MM.1S (cell line): ENCODE results near the gene CDC123.

Experiments used
- DNase-seq: peaks from one replicate; pipeline ENCODE4 v3.0.0-alpha.2; 2015
- H2AFZ ChIP-seq: fragments of 300-600 bp; sonication (generic); 2 replicates; pipeline ENCODE4 v1.6.0; 2016; ENCODE audit warnings: antibody characterized with exemption, low read length
- H3F3A ChIP-seq: fragments of 300-600 bp; sonication (generic); 2 replicates; pipeline ENCODE4 v1.6.1; 2016; ENCODE audit warnings: mild to moderate bottlenecking, antibody characterized with exemption, low read length, moderate library complexity, mixed read lengths; ENCODE audit not compliant: insufficient read depth
- H3K27ac ChIP-seq: fragments of 300-600 bp; sonication (generic); 2 replicates; pipeline ENCODE4 v1.5.1; 2016; ENCODE audit warnings: mild to moderate bottlenecking, low read length
- H3K27me3 ChIP-seq: fragments of 300-600 bp; sonication (generic); replicated peaks from 2 replicates; pipeline ENCODE4 v1.6.0; 2016; ENCODE audit warnings: low read length; ENCODE audit not compliant: insufficient read depth
- H3K36me3 ChIP-seq: fragments of 300-600 bp; sonication (generic); replicated peaks from 2 replicates; pipeline ENCODE4 v1.6.1; 2016; ENCODE audit warnings: mild to moderate bottlenecking, low read length, mixed read lengths; ENCODE audit not compliant: insufficient read depth
- H3K4me1 ChIP-seq: fragments of 300-600 bp; sonication (generic); 2 replicates; pipeline ENCODE4 v1.6.1; 2016; ENCODE audit warnings: low read length, mixed read lengths
- H3K4me2 ChIP-seq: fragments of 300-600 bp; sonication (generic); 2 replicates; pipeline ENCODE4 v1.6.0; 2016; ENCODE audit warnings: low read depth, low read length
- H3K4me3 ChIP-seq: fragments of 300-600 bp; sonication (generic); 2 replicates; pipeline ENCODE4 v1.5.1; 2016; ENCODE audit warnings: low read length, mixed read lengths
- H3K79me2 ChIP-seq: fragments of 300-600 bp; sonication (generic); 2 replicates; pipeline ENCODE4 v1.6.1; 2016; ENCODE audit warnings: mixed run types, low read length, mixed read lengths
- H3K9ac ChIP-seq: fragments of 300-600 bp; sonication (generic); 2 replicates; pipeline ENCODE4 v1.6.1; 2016; ENCODE audit warnings: low read length, mixed read lengths
- H3K9me2 ChIP-seq: fragments of 300-600 bp; sonication (generic); replicated peaks from 2 replicates; pipeline ENCODE4 v1.6.1; 2016; ENCODE audit warnings: mild to moderate bottlenecking, low read length, mixed read lengths; ENCODE audit not compliant: insufficient read depth
- H3K9me3 ChIP-seq: fragments of 300-600 bp; sonication (generic); replicated peaks from 2 replicates; pipeline ENCODE4 v1.6.1; 2016; ENCODE audit warnings: mild to moderate bottlenecking, low read length, mixed read lengths; ENCODE audit not compliant: insufficient read depth
- H4K20me1 ChIP-seq: fragments of 300-600 bp; sonication (generic); 2 replicates; pipeline ENCODE4 v1.6.1; 2016; ENCODE audit warnings: mild to moderate bottlenecking, low read length, moderate library complexity, mixed read lengths; ENCODE audit not compliant: insufficient read depth
- EZH2 ChIP-seq: fragments of 300-600 bp; sonication (generic); optimal IDR thresholded peaks from 2 replicates; pipeline ENCODE3; 2017; ENCODE audit warnings: low read depth, mild to moderate bottlenecking, antibody characterized with exemption, low read length, mixed read lengths
- EZH2phosphoT487 ChIP-seq: fragments of 300-600 bp; sonication (generic); IDR thresholded peaks from 2 replicates; pipeline ENCODE4 v1.6.1; 2018; ENCODE audit warnings: antibody characterized with exemption, low read length
- TF ChIP-seq, protein P1 (sequence below): fragments of 300-600 bp; sonication (generic); IDR thresholded peaks from 2 replicates; pipeline ENCODE4 v1.5.1; 2016; ENCODE audit warnings: antibody characterized with exemption, low read length, mixed read lengths

The CDC123 gene

GRCh38 chr10:12255048-12255447, 59.1 kb downstream of the CDC123 start:
- Histone ChIP-seq H3K4me3 (no peak overlapping the region), H3K27me3 (no peaks in the 10 kb centered on the region), H3K79me2 (no peaks in the 10 kb centered on the region), H3K9me3 (no peaks in the 10 kb centered on the region), H2AFZ (no peak overlapping the region), H3K4me1 (no peaks in the 10 kb centered on the region), H4K20me1 (no peaks in the 10 kb centered on the region), H3K27ac (no peak overlapping the region), H3F3A (no peaks in the 10 kb centered on the region), H3K9ac (no peak overlapping the region), H3K36me3 (no peaks in the 10 kb centered on the region), H3K4me2 (no peak overlapping the region), H3K9me2 (no peaks in the 10 kb centered on the region)
- TF ChIP-seq EZH2: no peak
- no peak for TF ChIP-seq EZH2phosphoT487
- TF ChIP-seq, protein P1, sequence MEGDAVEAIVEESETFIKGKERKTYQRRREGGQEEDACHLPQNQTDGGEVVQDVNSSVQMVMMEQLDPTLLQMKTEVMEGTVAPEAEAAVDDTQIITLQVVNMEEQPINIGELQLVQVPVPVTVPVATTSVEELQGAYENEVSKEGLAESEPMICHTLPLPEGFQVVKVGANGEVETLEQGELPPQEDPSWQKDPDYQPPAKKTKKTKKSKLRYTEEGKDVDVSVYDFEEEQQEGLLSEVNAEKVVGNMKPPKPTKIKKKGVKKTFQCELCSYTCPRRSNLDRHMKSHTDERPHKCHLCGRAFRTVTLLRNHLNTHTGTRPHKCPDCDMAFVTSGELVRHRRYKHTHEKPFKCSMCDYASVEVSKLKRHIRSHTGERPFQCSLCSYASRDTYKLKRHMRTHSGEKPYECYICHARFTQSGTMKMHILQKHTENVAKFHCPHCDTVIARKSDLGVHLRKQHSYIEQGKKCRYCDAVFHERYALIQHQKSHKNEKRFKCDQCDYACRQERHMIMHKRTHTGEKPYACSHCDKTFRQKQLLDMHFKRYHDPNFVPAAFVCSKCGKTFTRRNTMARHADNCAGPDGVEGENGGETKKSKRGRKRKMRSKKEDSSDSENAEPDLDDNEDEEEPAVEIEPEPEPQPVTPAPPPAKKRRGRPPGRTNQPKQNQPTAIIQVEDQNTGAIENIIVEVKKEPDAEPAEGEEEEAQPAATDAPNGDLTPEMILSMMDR: no peak
- no peak for DNase-seq

DNA sequence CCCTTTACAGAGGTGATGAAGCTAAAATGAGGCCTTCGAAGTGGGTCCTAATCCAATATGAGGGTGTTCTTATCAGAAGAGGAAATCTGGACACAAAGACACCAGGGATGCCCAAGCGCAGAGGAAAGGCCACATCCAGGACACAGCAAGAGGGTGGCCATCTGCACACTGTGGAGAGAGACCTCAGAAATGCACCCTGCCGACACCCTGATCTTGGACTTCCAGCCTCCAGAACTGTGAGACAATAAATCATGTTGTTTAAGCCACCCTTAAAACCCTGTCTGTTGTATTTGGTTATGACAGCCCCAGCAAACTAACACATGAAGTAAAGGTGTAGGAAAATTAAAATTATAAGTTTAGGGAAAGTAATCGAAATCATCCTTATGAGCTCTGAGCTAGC, 64.0 kb downstream of the CDC123 start:
- Histone ChIP-seq H2AFZ (no peak overlapping the region), H3K27me3 (no peaks in the 10 kb centered on the region), H3K27ac (no peak overlapping the region), H3K9me2 (no peaks in the 10 kb centered on the region), H3K79me2 (no peaks in the 10 kb centered on the region), H3K4me3 (no peak overlapping the region), H3K4me2 (no peak overlapping the region), H3K4me1 (no peaks in the 10 kb centered on the region), H3K9ac (no peak overlapping the region), H3K9me3 (no peaks in the 10 kb centered on the region), H4K20me1 (no peaks in the 10 kb centered on the region), H3F3A (peaks cover 4% of the 10 kb centered on the region), H3K36me3 (no peaks in the 10 kb centered on the region)
- no peak for DNase-seq
- TF ChIP-seq EZH2phosphoT487 (no peak), EZH2 (no peak)
- TF ChIP-seq, protein P1: no peak

DNA sequence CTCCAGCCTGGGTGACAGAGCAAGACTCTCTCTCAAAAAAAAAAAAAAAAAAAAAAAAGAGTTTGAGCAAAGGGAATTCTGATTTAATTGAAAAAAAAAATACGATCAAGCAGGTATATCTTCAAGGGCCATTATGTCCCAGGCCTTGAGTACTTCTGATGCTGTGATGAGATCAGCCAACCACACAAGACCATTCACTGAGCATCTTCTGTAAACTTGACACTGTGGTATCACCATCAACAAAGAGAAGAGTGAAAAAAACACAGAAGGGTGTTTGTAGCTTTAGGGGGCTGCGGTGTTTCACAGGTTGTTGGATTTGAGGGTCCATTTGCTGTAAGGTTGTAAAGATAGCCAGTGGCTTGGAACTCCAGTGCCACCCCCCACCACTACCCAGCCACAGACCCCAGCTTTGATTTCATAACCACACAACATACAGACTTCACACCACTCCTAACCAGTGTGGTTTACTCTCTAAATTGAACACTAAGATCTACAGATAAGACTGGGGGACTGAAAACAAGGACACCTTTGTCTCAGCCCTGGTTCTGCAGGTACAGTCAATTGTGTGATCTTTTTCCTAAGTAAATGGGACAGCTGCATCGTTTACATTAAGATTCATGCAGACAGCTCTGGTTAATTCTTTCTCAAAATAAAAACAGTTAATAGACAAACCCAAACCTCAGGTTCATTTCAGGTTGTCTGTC, 66.4 kb downstream of the CDC123 start:
- TF ChIP-seq EZH2: no peak
- H3K9me2 ChIP-seq: no peaks in the 10 kb centered on the region
- peaks cover 4% of the 10 kb centered on the region for H3F3A ChIP-seq
- no peak overlapping the region for H3K4me3 ChIP-seq
- no peak overlapping the region for H3K9ac ChIP-seq
- DNase-seq: no peak
- H3K36me3 ChIP-seq: no peaks in the 10 kb centered on the region
- no peaks in the 10 kb centered on the region for H3K9me3 ChIP-seq
- H3K4me2 ChIP-seq: no peak overlapping the region
- H2AFZ ChIP-seq: no peak overlapping the region
- H3K27ac ChIP-seq: no peak overlapping the region
- no peaks in the 10 kb centered on the region for H3K79me2 ChIP-seq
- H3K4me1 ChIP-seq: no peaks in the 10 kb centered on the region
- H3K27me3 ChIP-seq: no peaks in the 10 kb centered on the region
- no peaks in the 10 kb centered on the region for H4K20me1 ChIP-seq

- Histone ChIP-seq H3K4me1 (no peaks in the 10 kb centered on the region), H3K9ac (peak overlapping the region; percentile 71), H3K36me3 (no peaks in the 10 kb centered on the region), H3K27ac (peak overlapping the region; percentile 79), H3K4me3 (peak overlapping the region; percentile 78), H3K27me3 (no peaks in the 10 kb centered on the region), H3K79me2 (no peaks in the 10 kb centered on the region), H2AFZ (peak overlapping the region; percentile 99), H4K20me1 (no peaks in the 10 kb centered on the region), H3K9me2 (no peaks in the 10 kb centered on the region), H3F3A (peaks cover 4% of the 10 kb centered on the region), H3K9me3 (no peaks in the 10 kb centered on the region), H3K4me2 (peak overlapping the region; percentile 66)
- TF ChIP-seq, protein P1: peak; percentile 84
- TF ChIP-seq EZH2phosphoT487: no peak
- TF ChIP-seq EZH2: no peak
- DNase-seq: peak; percentile 83
These were observed 68.4 kb downstream of the CDC123 start for GRCh38 chr10:12264204-12264940.
